ENCODE results near the gene AGPAT2. TPM values are rescaled to one million over a fixed set of nuclear protein-coding genes. Genes with fewer than 3 reads are reported as not detected.
A peak's percentile ranks its signal among the peaks of the same experiment; 100 is the strongest.

AGPAT2 gene
- total RNA-seq, 1 experiment from 2014 or later: 40.4 TPM

- H3K36me3 Mint-ChIP-seq (ENCODE audit: insufficient read depth, unreplicated experiment): peaks cover 18% of the 10 kb centered on the region
- no peak overlapping the region for H3K27ac Mint-ChIP-seq (ENCODE audit: unreplicated experiment)
- BruUV-seq (replicated peaks): no TSS peak
- CTCF ChIA-PET: interaction anchor here (0.6 kb wide), 1 partner anchor 388 kb away, joined by 3 read pairs; no protein-coding TSS in a partner anchor
- DNase-seq: no peak
- peaks cover 22% of the 10 kb centered on the region for H3K27me3 Mint-ChIP-seq (ENCODE audit: unreplicated experiment)
- no peak for TF ChIP-seq CTCF (IDR thresholded peaks at IDR 0.05; ENCODE audit: unreplicated experiment)
- intact Hi-C loops (cut with micrococcal nuclease; ENCODE audit: unreplicated experiment): no loop called here
- H3K4me1 Mint-ChIP-seq (ENCODE audit: low read depth, unreplicated experiment): no peaks in the 10 kb centered on the region
- no peak overlapping the region for H3K4me3 Mint-ChIP-seq (ENCODE audit: low read depth, unreplicated experiment)
- H3K9me3 Mint-ChIP-seq (ENCODE audit: low read depth, unreplicated experiment): no peaks in the 10 kb centered on the region
Measured at GRCh38 chr9:136673088-136673974, 13.9 kb downstream of the AGPAT2 start.

- CTCF ChIA-PET: interaction anchor here (0.6 to 1.5 kb wide), 3 partner anchors 21 to 412 kb away, joined by 3 to 9 read pairs (median 3); no protein-coding TSS in a partner anchor
- Mint-ChIP-seq H3K4me1 (ENCODE audit: low read depth, unreplicated experiment) (no peaks in the 10 kb centered on the region), H3K36me3 (ENCODE audit: insufficient read depth, unreplicated experiment) (peaks cover 18% of the 10 kb centered on the region), H3K27me3 (ENCODE audit: unreplicated experiment) (peaks cover 28% of the 10 kb centered on the region), H3K4me3 (ENCODE audit: low read depth, unreplicated experiment) (no peak overlapping the region), H3K27ac (ENCODE audit: unreplicated experiment) (no peak overlapping the region), H3K9me3 (ENCODE audit: low read depth, unreplicated experiment) (no peaks in the 10 kb centered on the region)
- intact Hi-C loops (cut with micrococcal nuclease; ENCODE audit: unreplicated experiment): no loop called here
- TF ChIP-seq CTCF (IDR thresholded peaks at IDR 0.05; ENCODE audit: unreplicated experiment): no peak
- no peak for DNase-seq
- BruUV-seq (replicated peaks): no TSS peak
Measured at GRCh38 chr9:136672431-136673087, 14.7 kb downstream of the AGPAT2 start.

GRCh38 chr9:136671646-136672430 is 15.4 kb downstream of the AGPAT2 start:
- Mint-ChIP-seq H3K27ac (ENCODE audit: unreplicated experiment) (no peak overlapping the region), H3K36me3 (ENCODE audit: insufficient read depth, unreplicated experiment) (peaks cover 18% of the 10 kb centered on the region), H3K27me3 (ENCODE audit: unreplicated experiment) (peaks cover 30% of the 10 kb centered on the region), H3K4me3 (ENCODE audit: low read depth, unreplicated experiment) (no peak overlapping the region), H3K9me3 (ENCODE audit: low read depth, unreplicated experiment) (no peaks in the 10 kb centered on the region), H3K4me1 (ENCODE audit: low read depth, unreplicated experiment) (no peaks in the 10 kb centered on the region)
- TF ChIP-seq CTCF (IDR thresholded peaks at IDR 0.05; ENCODE audit: unreplicated experiment): peak; percentile 79
- CTCF ChIA-PET: interaction anchor here (1.5 kb wide), 1 partner anchor 22 kb away, joined by 9 read pairs; no protein-coding TSS in a partner anchor
- peak; percentile 59 for DNase-seq
- BruUV-seq (replicated peaks): no TSS peak
- intact Hi-C loops (cut with micrococcal nuclease; ENCODE audit: unreplicated experiment): no loop called here

GRCh38 chr9:136671254-136671614 is 16.0 kb downstream of the AGPAT2 start:
- Mint-ChIP-seq H3K9me3 (ENCODE audit: low read depth, unreplicated experiment) (no peaks in the 10 kb centered on the region), H3K36me3 (ENCODE audit: insufficient read depth, unreplicated experiment) (peaks cover 18% of the 10 kb centered on the region), H3K27ac (ENCODE audit: unreplicated experiment) (no peak overlapping the region), H3K4me3 (ENCODE audit: low read depth, unreplicated experiment) (no peak overlapping the region), H3K4me1 (ENCODE audit: low read depth, unreplicated experiment) (no peaks in the 10 kb centered on the region), H3K27me3 (ENCODE audit: unreplicated experiment) (peaks cover 36% of the 10 kb centered on the region)
- CTCF ChIA-PET: interaction anchor here (1.5 kb wide), 1 partner anchor 23 kb away, joined by 9 read pairs; no protein-coding TSS in a partner anchor
- intact Hi-C loops (cut with micrococcal nuclease; ENCODE audit: unreplicated experiment): no loop called here
- TF ChIP-seq CTCF (IDR thresholded peaks at IDR 0.05; ENCODE audit: unreplicated experiment): no peak
- BruUV-seq (replicated peaks): no TSS peak
- DNase-seq: no peak

All from Calu3 (cell line).